Left kidney (tissue), 2 donors: ENCODE measurements around the gene ADARB2. TPM values are rescaled to one million over a fixed set of nuclear protein-coding genes. Genes with fewer than 3 reads are reported as not detected.
"Not testable (repeated sequence)": the region's sequence is repeated elsewhere in the genome, so short reads cannot be mapped to it uniquely, and the experiment has no call there.

Source experiments
- DNase-seq: peaks from one replicate; pipeline ENCODE4 v3.0.0-alpha.2; 2013
- polyA plus RNA-seq: library from polyadenylated mRNA; unstranded; fragments of 120-200 nt; gene quantifications from one replicate; pipeline ENCODE4 v1.2.1, GENCODE V29; 2013; ENCODE audit not compliant: insufficient read length

ADARB2 gene
- polyA plus RNA-seq, 1 donor: 0.88 TPM

- DNase-seq: no peak
Observed at GRCh38 chr10:1171182-1171581, 566.1 kb downstream of the ADARB2 start.

GRCh38 chr10:1170867-1171180 is 566.5 kb downstream of the ADARB2 start:
- DNase-seq: no peak

DNA sequence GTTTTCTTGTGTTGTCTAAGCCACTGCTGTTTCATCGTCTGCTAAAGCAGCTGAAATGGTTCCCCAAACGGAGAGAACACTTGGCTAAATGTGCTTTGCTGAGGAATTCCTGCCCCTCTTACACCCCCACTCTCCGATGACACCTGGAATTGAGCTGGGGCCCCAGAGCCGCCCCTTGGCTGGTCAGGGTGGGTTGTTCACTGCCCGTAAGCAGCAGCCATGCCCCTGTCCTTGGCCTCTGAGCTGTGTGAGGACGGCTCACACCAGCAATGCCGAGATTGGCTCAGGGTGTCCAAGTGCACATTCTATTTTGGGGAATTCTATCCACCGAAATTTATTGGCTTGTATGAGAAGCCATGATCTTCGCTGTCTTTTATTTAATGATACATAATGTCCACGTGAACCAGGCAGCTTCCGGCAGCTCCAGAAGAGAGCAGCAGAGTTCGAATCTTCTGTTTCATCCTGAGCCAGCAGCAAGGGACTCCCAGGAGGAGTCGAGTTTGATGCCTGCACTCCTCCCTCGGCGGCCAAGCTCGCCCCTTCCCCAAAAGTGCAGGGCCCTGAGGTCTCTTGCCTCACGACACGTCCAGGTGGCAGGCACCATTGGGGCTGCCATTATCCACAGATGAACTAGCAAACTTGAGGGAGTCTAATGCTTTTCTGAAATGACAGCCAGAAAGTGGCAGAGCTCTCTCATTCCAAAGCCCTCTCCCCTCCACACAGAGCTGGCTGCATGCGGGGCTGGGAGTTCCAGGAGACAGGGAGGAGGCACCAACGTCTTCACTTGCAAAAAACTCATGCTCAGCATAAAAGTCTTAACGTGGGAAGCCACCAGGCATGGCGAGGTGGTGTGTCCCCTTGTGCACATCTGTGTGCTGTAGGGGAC is 567.1 kb downstream of the ADARB2 start:
- no peak for DNase-seq

DNA sequence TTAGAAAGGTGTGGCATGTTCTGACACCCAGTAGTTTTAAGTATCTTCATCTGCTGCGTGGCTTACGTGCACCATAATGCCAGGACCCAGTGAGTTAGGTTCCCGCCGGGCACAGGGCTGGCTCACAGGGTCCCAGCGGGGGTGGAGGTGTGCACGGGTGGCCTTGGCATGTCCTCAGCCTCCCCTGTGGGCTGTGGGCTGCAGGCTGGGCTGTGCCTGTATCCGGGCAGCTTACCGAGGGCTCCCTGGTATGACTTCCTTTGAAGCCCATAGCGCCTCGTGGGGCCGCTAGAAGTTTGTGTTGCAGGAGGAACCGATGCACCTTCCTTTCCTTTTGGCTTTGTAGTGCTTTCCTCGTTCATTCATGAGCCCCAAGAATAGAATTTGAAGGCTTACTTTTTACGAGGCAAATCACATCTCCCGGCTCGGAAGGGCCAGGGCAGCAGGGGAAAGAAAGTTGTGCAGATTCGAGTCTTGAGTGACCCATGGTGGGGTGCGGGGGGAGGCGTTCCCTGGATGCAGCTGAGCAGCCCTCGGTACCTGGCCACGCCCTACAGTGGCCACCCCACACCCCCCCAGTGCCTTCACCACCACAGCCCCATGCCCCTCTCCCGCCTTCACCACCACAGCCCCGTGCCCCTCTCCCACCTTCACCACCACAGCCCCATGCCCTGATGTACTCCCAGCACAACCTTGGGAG is 568.0 kb downstream of the ADARB2 start:
- DNase-seq: no peak

- DNase-seq: no peak
Observed at GRCh38 chr10:1168763-1169162, 568.6 kb downstream of the ADARB2 start.

GRCh38 chr10:1166828-1167275 is 570.5 kb downstream of the ADARB2 start:
- DNase-seq: no peak

DNA sequence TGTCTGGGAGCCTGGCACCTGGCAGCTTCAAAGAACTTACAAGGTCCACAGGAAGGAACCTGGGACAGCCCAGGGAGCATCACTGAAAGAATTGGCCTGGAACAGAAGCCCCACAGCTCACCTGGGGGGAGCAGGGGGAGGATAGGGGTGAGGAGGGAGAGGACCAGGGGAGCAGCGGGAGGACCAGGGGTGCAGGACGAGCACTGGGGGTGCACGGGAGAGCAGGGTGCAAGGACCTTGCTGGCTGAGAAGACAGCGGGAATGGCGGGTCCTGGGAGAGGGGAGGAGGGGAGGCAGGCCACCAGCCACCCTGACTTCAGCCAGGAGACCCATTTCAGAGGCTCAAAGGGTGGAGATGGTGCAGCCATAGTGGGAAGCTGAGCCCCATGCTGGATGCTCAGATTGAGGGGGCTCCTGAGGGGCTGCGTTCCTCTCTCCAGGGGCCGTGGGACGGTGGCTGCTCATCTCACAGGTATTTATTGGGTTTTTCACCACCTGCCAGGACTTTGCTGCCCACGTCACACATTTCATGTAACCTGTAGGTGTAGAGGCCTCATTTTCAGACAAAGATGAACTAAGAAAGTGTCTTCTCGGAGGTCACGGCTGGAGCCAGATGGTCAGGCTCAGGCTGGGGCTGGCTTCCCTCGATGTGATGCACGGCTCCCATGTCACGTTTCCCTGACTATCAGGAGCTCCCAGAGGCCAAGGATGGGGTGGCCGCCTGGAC is 571.1 kb downstream of the ADARB2 start:
- DNase-seq: no peak

DNA sequence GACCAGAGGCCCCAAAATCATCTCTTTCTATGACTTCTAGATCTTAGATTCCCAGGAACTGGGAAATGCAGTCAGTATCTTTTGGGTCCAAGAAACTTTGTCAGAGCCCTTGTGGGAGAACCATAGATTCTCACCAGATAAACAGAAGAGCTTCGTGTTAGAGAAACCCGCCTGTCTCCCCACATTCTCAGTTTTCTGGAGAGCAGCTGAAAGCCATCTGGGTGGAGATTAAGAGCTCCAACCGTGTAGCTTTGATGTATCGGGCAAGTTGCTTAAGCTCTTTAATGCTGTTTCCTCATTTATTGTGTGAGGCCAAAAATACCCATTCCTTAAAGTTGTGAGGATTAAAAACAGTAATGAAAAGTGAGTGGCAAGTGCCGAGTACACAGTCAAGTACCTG is 573.5 kb downstream of the ADARB2 start:
- no peak for DNase-seq

DNA sequence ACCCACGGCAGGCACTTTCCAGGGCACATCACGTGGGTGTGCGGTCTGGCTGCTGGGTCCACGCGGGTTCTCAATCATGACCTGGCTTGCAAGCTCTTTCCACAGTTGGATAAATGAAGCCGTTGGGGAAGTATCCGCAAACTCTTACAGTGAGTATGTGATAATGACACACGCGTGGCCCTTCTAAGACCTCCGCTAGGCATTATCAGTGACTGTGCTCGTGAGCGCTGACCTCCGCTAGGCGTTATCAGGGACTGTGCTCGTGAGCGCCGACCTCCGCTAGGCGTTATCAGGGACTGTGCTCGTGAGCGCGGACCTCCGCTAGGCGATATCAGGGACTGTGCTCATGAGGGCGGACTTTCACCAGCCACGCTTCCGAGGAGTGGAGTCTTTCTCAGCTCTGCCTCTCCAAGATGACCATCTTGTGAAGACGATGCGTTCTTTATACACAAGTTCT is 574.1 kb downstream of the ADARB2 start:
- DNase-seq: no peak

DNA sequence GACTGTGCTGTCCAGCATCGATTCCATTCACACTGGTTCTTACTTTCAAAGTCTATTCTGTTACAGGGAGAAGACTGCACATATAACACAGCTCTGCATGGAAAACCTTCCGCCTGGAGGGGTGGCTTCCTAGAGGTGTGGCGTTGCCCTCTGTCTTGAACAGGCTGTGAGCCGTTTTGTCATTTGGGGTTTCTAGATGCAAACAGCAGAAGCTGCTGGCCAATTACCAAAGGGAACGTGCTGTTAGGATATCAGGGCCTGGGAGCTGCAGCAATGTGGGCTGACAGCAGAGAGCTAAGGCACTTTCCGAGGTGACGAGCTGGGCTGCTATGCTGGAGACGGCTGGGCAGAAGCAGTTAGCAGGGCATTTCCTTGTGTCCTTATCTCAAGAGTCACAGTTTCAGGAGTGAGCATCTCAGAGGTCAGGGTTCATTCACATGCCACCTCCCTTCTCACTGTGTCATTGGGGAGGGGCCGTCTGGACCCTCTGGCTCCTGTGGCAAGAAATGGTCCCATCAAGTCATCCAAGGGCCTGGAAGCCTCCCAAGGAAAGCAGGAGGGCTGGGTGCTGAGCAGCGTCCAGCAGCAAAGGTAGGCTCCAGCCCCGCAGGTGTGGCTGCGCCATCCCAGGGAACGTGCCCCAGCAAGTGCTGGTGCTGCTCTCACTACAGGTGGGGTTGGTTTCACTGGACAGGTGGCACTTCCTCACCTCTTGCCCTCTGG is 574.7 kb downstream of the ADARB2 start:
- no peak for DNase-seq

GRCh38 chr10:1161315-1161673 is 576.0 kb downstream of the ADARB2 start:
- DNase-seq: not testable (repeated sequence)

DNA sequence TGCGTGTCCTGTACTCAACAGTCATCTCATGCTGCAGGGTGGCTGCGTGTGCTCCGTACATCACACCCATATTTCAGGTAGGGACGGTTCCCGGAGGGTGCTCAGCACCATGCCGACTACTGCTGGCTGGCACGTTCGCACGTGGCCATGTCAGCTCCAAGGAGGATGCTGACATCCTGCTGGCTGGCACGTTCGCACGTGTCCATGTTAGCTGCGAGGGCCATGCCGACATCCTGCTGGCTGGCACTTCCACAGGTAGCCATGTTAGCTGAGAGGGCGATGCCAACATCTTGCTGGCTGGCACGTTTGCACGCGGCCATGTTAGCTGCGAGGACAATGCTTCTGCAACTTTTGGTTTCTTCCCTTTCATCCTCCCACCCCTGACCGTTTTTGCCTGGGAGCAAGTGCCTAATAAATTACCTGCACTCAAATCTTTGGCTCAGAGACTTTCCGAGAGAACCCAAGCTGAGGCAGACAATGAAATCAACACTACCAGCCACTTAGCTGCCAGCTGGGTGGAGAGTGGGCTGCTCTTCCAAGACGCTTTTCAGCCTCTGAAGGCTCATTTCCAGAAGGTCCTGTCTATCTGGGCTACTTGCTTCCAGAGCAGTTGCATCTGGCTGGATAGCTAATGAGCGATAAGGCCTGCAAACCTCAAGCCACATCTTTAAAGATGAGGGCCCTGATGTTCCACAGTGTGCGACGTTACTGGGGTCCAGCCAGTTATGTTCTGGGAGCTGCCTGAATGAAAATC is 576.6 kb downstream of the ADARB2 start:
- no peak for DNase-seq

GRCh38 chr10:1159131-1160061 is 577.9 kb downstream of the ADARB2 start:
- DNase-seq: no peak

GRCh38 chr10:1158536-1158935 is 578.8 kb downstream of the ADARB2 start:
- DNase-seq: not testable (repeated sequence)

- no peak for DNase-seq
Observed at GRCh38 chr10:1158066-1158465, 579.3 kb downstream of the ADARB2 start.

GRCh38 chr10:1157615-1157933 is 579.8 kb downstream of the ADARB2 start:
- DNase-seq: no peak

- no peak for DNase-seq
Observed at GRCh38 chr10:1156921-1157614, 580.3 kb downstream of the ADARB2 start.

DNA sequence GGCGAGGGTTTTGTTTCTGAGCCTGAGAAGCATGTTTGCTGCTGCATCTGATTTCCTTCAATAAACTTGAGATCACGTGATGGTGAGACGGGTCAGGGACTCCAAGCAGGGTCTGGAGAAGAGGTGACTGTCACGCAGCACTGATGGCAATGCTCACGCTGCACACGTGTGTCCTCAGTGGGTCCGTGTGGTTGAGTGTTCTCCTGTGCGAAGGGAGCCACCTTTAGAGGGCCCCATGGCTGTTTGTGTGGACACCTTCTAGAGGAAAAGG is 580.8 kb downstream of the ADARB2 start:
- no peak for DNase-seq

GRCh38 chr10:1155791-1156615 is 581.3 kb downstream of the ADARB2 start:
- DNase-seq: no peak
